GM18505 (cell line): Measurements from ENCODE around the gene WIF1.

Experiments used
- ATAC-seq: cut with Tn5 transposase; IDR thresholded peaks from one replicate; pipeline ENCODE4 v1.9.1; 2021; ENCODE audit not compliant: unreplicated experiment
- POLR2A ChIP-seq: IDR thresholded peaks from 4 replicates; pipeline ENCODE4 v1.6.1; 2011; ENCODE audit warnings: borderline replicate concordance; ENCODE audit not compliant: insufficient read depth, insufficient read length; ENCODE audit errors: extremely low read depth

Gene WIF1

GRCh38 chr12:65098364-65098763 lies 22.7 kb downstream of the WIF1 start:
- no peak for TF ChIP-seq POLR2A
- ATAC-seq: no peak

GRCh38 chr12:65094722-65095121 lies 26.4 kb downstream of the WIF1 start:
- no peak for TF ChIP-seq POLR2A
- no peak for ATAC-seq

- no peak for ATAC-seq
- TF ChIP-seq POLR2A: no peak
Observed at GRCh38 chr12:65093606-65094005, 27.5 kb downstream of the WIF1 start.

- ATAC-seq: no peak
- no peak for TF ChIP-seq POLR2A
Observed at GRCh38 chr12:65090461-65090860, 30.6 kb downstream of the WIF1 start.

GRCh38 chr12:65086236-65086635 lies 34.9 kb downstream of the WIF1 start:
- no peak for TF ChIP-seq POLR2A
- no peak for ATAC-seq

- ATAC-seq: no peak
- no peak for TF ChIP-seq POLR2A
Observed at GRCh38 chr12:65084579-65084978, 36.5 kb downstream of the WIF1 start.

GRCh38 chr12:65083581-65083980 lies 37.5 kb downstream of the WIF1 start:
- no peak for ATAC-seq
- TF ChIP-seq POLR2A: no peak

- no peak for ATAC-seq
- no peak for TF ChIP-seq POLR2A
Observed at GRCh38 chr12:65082406-65082805, 38.7 kb downstream of the WIF1 start.

- ATAC-seq: no peak
- TF ChIP-seq POLR2A: no peak
Observed at GRCh38 chr12:65081496-65081895, 39.6 kb downstream of the WIF1 start.

GRCh38 chr12:65074932-65075331 lies 46.2 kb downstream of the WIF1 start:
- no peak for TF ChIP-seq POLR2A
- no peak for ATAC-seq

- no peak for TF ChIP-seq POLR2A
- no peak for ATAC-seq
Observed at GRCh38 chr12:65069336-65069735, 51.8 kb downstream of the WIF1 start.

GRCh38 chr12:65067383-65067782 lies 53.7 kb downstream of the WIF1 start:
- no peak for ATAC-seq
- TF ChIP-seq POLR2A: no peak

GRCh38 chr12:65055859-65056258 lies 65.2 kb downstream of the WIF1 start:
- TF ChIP-seq POLR2A: no peak
- ATAC-seq: no peak

- TF ChIP-seq POLR2A: no peak
- ATAC-seq: no peak
Observed at GRCh38 chr12:65051218-65051617, 69.9 kb downstream of the WIF1 start.

- TF ChIP-seq POLR2A: no peak
- ATAC-seq: no peak
Observed at GRCh38 chr12:65045269-65045668, 75.8 kb downstream of the WIF1 start.
